H9 (cell line): Measurements from ENCODE around the gene SS18L1. TPM values are rescaled to one million over a fixed set of nuclear protein-coding genes. Genes with fewer than 3 reads are reported as not detected.

Source experiments
- DNase-seq: peaks from one replicate; pipeline ENCODE4 v3.0.0-alpha.2; 2017
- H2AFZ ChIP-seq: one replicate; pipeline ENCODE4 v1.6.1; 2013; ENCODE audit warnings: mild to moderate bottlenecking, low read length, control low read depth, moderate library complexity
- H2AK5ac ChIP-seq: 2 replicates; pipeline ENCODE4 v1.6.1; 2013; ENCODE audit warnings: low read length, control low read depth, mixed read lengths; ENCODE audit not compliant: insufficient read length
- H2BK120ac ChIP-seq: one replicate; pipeline ENCODE4 v1.6.1; 2013; ENCODE audit warnings: low read depth, mild to moderate bottlenecking, low read length, control low read depth, inconsistent platforms; ENCODE audit not compliant: poor library complexity, severe bottlenecking
- H2BK12ac ChIP-seq: 2 replicates; pipeline ENCODE4 v1.6.1; 2013; ENCODE audit warnings: low read length, control low read depth, mixed read lengths, low read depth; ENCODE audit not compliant: insufficient read length
- H2BK15ac ChIP-seq: 2 replicates; pipeline ENCODE4 v1.6.1; 2013; ENCODE audit warnings: low read depth, low read length, control low read depth
- H2BK20ac ChIP-seq: one replicate; pipeline ENCODE4 v1.6.1; 2013; ENCODE audit warnings: low read depth, mild to moderate bottlenecking, low read length, control low read depth, inconsistent platforms; ENCODE audit not compliant: poor library complexity, severe bottlenecking
- H2BK5ac ChIP-seq: 2 replicates; pipeline ENCODE4 v1.6.1; 2013; ENCODE audit warnings: low read length, control low read depth, mixed read lengths; ENCODE audit not compliant: insufficient read length
- H3K14ac ChIP-seq: 2 replicates; pipeline ENCODE4 v1.6.1; 2013; ENCODE audit warnings: low read length, control low read depth; ENCODE audit not compliant: insufficient read depth
- H3K18ac ChIP-seq: 2 replicates; pipeline ENCODE4 v1.6.1; 2013; ENCODE audit warnings: low read depth, mild to moderate bottlenecking, mixed read lengths, low read length, control low read depth; ENCODE audit not compliant: insufficient read length
- H3K23ac ChIP-seq: 2 replicates; pipeline ENCODE4 v1.6.1; 2013; ENCODE audit warnings: low read length, control low read depth, mixed read lengths, low read depth; ENCODE audit not compliant: insufficient read length
- H3K23me2 ChIP-seq: 2 replicates; pipeline ENCODE4 v1.6.1; 2013; ENCODE audit warnings: low read depth, mild to moderate bottlenecking, mixed read lengths, low read length, control low read depth; ENCODE audit not compliant: insufficient read length, poor library complexity, severe bottlenecking
- H3K27ac ChIP-seq: 2 replicates; pipeline ENCODE4 v1.5.1; 2013; ENCODE audit warnings: low read length, control low read depth, mixed read lengths, low read depth; ENCODE audit not compliant: insufficient read length
- H3K27me3 ChIP-seq: 2 replicates; pipeline ENCODE4 v1.6.1; 2013; ENCODE audit warnings: low read length, control low read depth, inconsistent platforms; ENCODE audit not compliant: insufficient read depth
- H3K4ac ChIP-seq: 2 replicates; pipeline ENCODE4 v1.6.1; 2013; ENCODE audit warnings: low read depth, mild to moderate bottlenecking, control low read depth, inconsistent platforms, low read length, moderate library complexity
- H3K4me1 ChIP-seq: 2 replicates; pipeline ENCODE4 v1.6.1; 2013; ENCODE audit warnings: low read length, control low read depth, inconsistent platforms; ENCODE audit not compliant: insufficient read depth
- H3K4me2 ChIP-seq: 2 replicates; pipeline ENCODE4 v1.6.1; 2013; ENCODE audit warnings: low read length, control low read depth, mixed read lengths; ENCODE audit not compliant: insufficient read length, insufficient read depth
- H3K56ac ChIP-seq: 2 replicates; pipeline ENCODE4 v1.6.1; 2013; ENCODE audit warnings: low read depth, mild to moderate bottlenecking, mixed read lengths, low read length, control low read depth; ENCODE audit not compliant: insufficient read length
- H3K79me1 ChIP-seq: 2 replicates; pipeline ENCODE4 v1.6.1; 2013; ENCODE audit warnings: low read depth, mild to moderate bottlenecking, moderate library complexity, low read length, control low read depth, inconsistent platforms; ENCODE audit not compliant: insufficient read depth, poor library complexity, severe bottlenecking
- H3K79me2 ChIP-seq: 2 replicates; pipeline ENCODE4 v1.6.1; 2013; ENCODE audit warnings: low read length, control low read depth, inconsistent platforms; ENCODE audit not compliant: insufficient read depth
- H3K9ac ChIP-seq: 2 replicates; pipeline ENCODE4 v1.6.1; 2013; ENCODE audit warnings: low read length, control low read depth, mixed read lengths; ENCODE audit not compliant: insufficient read length; ENCODE audit errors: extremely low read depth
- H3K9me3 ChIP-seq: one replicate; pipeline ENCODE4 v1.6.1; 2013; ENCODE audit warnings: low read depth, low read length, inconsistent platforms; ENCODE audit not compliant: control insufficient read depth
- H3T11ph ChIP-seq: one replicate; pipeline ENCODE4 v1.6.1; 2013; ENCODE audit warnings: mild to moderate bottlenecking, low read length, control low read depth, inconsistent platforms
- H4K20me1 ChIP-seq: one replicate; pipeline ENCODE4 v1.6.1; 2013; ENCODE audit not compliant: control insufficient read depth, insufficient read length, insufficient read depth
- H4K5ac ChIP-seq: 2 replicates; pipeline ENCODE4 v1.6.1; 2013; ENCODE audit warnings: low read depth, mild to moderate bottlenecking, mixed read lengths, low read length, control low read depth; ENCODE audit not compliant: insufficient read length
- H4K8ac ChIP-seq: replicated peaks from 2 replicates; pipeline ENCODE4 v1.6.1; 2013; ENCODE audit warnings: low read length, control low read depth, mixed read lengths, low read depth; ENCODE audit not compliant: insufficient read length
- H4K91ac ChIP-seq: 2 replicates; pipeline ENCODE4 v1.6.1; 2013; ENCODE audit warnings: low read depth, mild to moderate bottlenecking, moderate library complexity, mixed read lengths, low read length, control low read depth; ENCODE audit not compliant: insufficient read length
- H3K27ac Mint-ChIP-seq, 3 experiments: 2 replicates in 2 of 3; 3 replicates in 1 of 3; pipeline ENCODE4 v1.8.0; 2020 to 2021; ENCODE audit warnings: mixed read lengths in 3 of 3, mild to moderate bottlenecking in 1 of 3, moderate library complexity in 1 of 3
- H3K27me3 Mint-ChIP-seq: 2 replicates; pipeline ENCODE4 v1.8.0; 2021; ENCODE audit warnings: low read depth, mild to moderate bottlenecking, moderate library complexity, mixed read lengths
- H3K36me3 Mint-ChIP-seq, 3 experiments: 2 replicates in 2 of 3; 3 replicates in 1 of 3; pipeline ENCODE4 v1.8.0; 2020 to 2021; ENCODE audit warnings: low read depth in 3 of 3, mixed read lengths in 3 of 3; ENCODE audit not compliant: insufficient read depth in 1 of 3
- H3K4me1 Mint-ChIP-seq, 2 experiments: 2 replicates each; pipeline ENCODE4 v1.8.0; 2020; ENCODE audit warnings: mixed read lengths in 2 of 2
- H3K4me3 Mint-ChIP-seq, 2 experiments: 2 replicates in 1 of 2; 3 replicates in 1 of 2; pipeline ENCODE4 v1.8.0; 2020 to 2021; ENCODE audit warnings: mild to moderate bottlenecking in 2 of 2, mixed read lengths in 2 of 2, moderate library complexity in 1 of 2
- H3K9me3 Mint-ChIP-seq, 2 experiments: 2 replicates in 1 of 2; 3 replicates in 1 of 2; pipeline ENCODE4 v1.8.0; 2020; ENCODE audit warnings: mild to moderate bottlenecking in 2 of 2, mixed read lengths in 2 of 2, moderate library complexity in 1 of 2
- CTCF ChIP-seq: fragments of 200-600 bp; sonication (generic); conservative IDR thresholded peaks from 3 replicates; pipeline ENCODE4 v1.8.0; 2021; ENCODE audit warnings: antibody characterized with exemption, mild to moderate bottlenecking
- WGBS: extraction: QIAGEN DNeasy Blood & Tissue Kit; methylation state at CpG from one replicate; pipeline ENCODE4 v1.1.7; 2013; ENCODE audit warnings: missing lambda C conversion rate, low lambda C conversion rate, mixed read lengths; ENCODE audit not compliant: insufficient read length; ENCODE audit errors: extremely low coverage; 5-methylcytosine and 5-hydroxymethylcytosine counted together
- total RNA-seq: library from RNA; stranded (reverse); gene quantifications from 2 replicates; pipeline ENCODE4 v1.2.1, GENCODE V29; 2021

The SS18L1 gene
- total RNA-seq, 1 experiment from 2014 or later, result 22.2 TPM

- H3K27me3 Mint-ChIP-seq, result no peaks in the 10 kb centered on the region
- no CpG with 5 or more reads among the region's 29 CpGs for WGBS
- DNase-seq, result no peak
- Histone ChIP-seq H3K23me2 (no peaks in the 10 kb centered on the region), H2BK5ac (no peak overlapping the region), H3K4ac (no peak overlapping the region), H2AFZ (no peak overlapping the region), H2BK120ac (no peak overlapping the region), H3K9ac (no peak overlapping the region), H2AK5ac (no peak overlapping the region), H4K20me1 (no peaks in the 10 kb centered on the region), H2BK20ac (no peak overlapping the region), H3K79me2 (no peaks in the 10 kb centered on the region; the same call in 1 of the 2 replicates), H3K56ac (no peak overlapping the region), H2BK15ac (no peak overlapping the region), H3T11ph (no peak overlapping the region), H2BK12ac (no peak overlapping the region), H4K5ac (no peak overlapping the region), H3K27me3 (no peaks in the 10 kb centered on the region), H3K4me1 (no peaks in the 10 kb centered on the region), H3K27ac (no peak overlapping the region), H3K23ac (no peak overlapping the region), H3K9me3 (no peaks in the 10 kb centered on the region), H4K8ac (no peak overlapping the region), H4K91ac (no peak overlapping the region), H3K79me1 (no peaks in the 10 kb centered on the region), H3K18ac (no peak overlapping the region), H3K4me2 (no peak overlapping the region), H3K14ac (no peak overlapping the region)
- peak overlapping the region in 1 of 3 experiments; percentile 75; a peak in 1 of 7 replicates for H3K27ac Mint-ChIP-seq
- H3K4me1 Mint-ChIP-seq, result no peaks in the 10 kb centered on the region
- no peak for TF ChIP-seq CTCF
- no peak overlapping the region for H3K4me3 Mint-ChIP-seq
- peaks cover 5 to 12% (median 8%) of the 10 kb centered on the region in 3 experiments; a peak in 6 of 7 replicates for H3K36me3 Mint-ChIP-seq
- H3K9me3 Mint-ChIP-seq, result no peaks in the 10 kb centered on the region
Measured at GRCh38 chr20:62193079-62194025, 49.8 kb downstream of the SS18L1 start.
